ENCODE data around the gene MAPK8IP1.

The MAPK8IP1 gene

DNA sequence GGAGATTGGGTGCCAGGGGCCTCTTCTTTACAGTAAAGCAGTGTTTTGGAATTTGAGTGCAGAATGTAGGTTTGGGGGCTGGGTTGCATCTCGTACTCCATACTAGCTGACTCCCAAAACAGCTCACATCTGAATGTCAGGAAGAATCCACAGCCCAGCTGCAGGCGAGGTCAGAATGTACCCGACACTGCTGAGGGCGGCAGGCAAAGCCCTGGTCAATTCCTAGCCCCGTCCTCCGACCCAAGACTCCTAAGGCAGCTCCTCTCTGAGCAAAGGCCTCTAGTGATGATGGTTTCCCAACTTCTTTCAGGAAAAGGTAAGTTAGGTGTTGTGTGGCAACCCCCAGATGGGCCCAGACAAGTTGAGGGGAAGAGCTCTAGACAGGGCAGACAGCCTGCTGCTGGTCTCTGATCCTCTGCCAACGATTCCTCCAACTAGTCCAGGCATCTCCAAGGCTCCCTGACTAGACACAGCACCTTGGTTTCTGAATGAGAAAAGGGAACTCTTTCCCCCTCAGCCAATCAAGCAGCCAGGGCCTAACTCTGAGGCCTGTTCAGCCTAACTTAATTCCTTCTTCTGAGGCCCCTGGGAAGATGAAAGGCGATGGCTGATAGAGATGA lies 45.6 kb downstream of the MAPK8IP1 start:
- Histone ChIP-seq H3K9ac (ENCODE audit: low read length) (no peak overlapping the region), H3K27me3 (replicated peaks; ENCODE audit: control insufficient read depth, insufficient read depth, low read length) (peaks cover 8% of the 10 kb centered on the region), H3K4me3 (ENCODE audit: low read length) (no peak overlapping the region), H3K4me1 (ENCODE audit: control insufficient read depth, insufficient read depth, low read length) (peaks cover 10% of the 10 kb centered on the region), H3K9me3 (ENCODE audit: control insufficient read depth, low read length) (no peaks in the 10 kb centered on the region), H3K36me3 (ENCODE audit: control insufficient read depth, insufficient read depth, low read length, severe bottlenecking) (peaks cover 39% of the 10 kb centered on the region)
- no peak for DNase-seq (ENCODE audit: low read depth)

- Histone ChIP-seq H3K4me3 (ENCODE audit: low read length) (no peak overlapping the region), H3K27me3 (replicated peaks; ENCODE audit: control insufficient read depth, insufficient read depth, low read length) (peaks cover 1% of the 10 kb centered on the region), H3K9ac (ENCODE audit: low read length) (peak overlapping the region; percentile 10), H3K9me3 (ENCODE audit: control insufficient read depth, low read length) (no peaks in the 10 kb centered on the region), H3K36me3 (ENCODE audit: control insufficient read depth, insufficient read depth, low read length, severe bottlenecking) (peaks cover 45% of the 10 kb centered on the region), H3K4me1 (ENCODE audit: control insufficient read depth, insufficient read depth, low read length) (peaks cover 10% of the 10 kb centered on the region)
- DNase-seq (ENCODE audit: low read depth): no peak
Observed at GRCh38 chr11:45931739-45932138, 46.3 kb downstream of the MAPK8IP1 start.

DNA sequence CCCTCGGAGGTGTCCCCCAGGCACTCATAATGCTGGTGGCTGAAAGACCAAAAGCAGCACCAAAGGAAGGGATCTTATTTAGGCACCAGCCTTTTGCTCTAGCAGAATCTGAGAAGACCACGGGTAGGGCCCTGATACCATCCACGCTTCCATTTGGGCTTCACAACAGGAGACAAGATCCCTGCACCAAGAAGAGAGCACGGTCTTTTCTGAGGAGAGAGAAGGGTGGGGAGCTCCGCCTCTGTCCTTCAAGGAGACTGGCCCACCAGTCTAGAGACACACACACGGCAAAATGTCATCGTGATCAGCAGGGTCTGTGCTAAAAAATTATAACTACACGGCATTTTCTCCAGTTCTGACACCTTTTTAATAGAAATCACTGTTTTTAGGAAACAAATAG lies 46.8 kb downstream of the MAPK8IP1 start:
- H3K36me3 ChIP-seq (ENCODE audit: control insufficient read depth, insufficient read depth, low read length, severe bottlenecking): peaks cover 50% of the 10 kb centered on the region

DNA sequence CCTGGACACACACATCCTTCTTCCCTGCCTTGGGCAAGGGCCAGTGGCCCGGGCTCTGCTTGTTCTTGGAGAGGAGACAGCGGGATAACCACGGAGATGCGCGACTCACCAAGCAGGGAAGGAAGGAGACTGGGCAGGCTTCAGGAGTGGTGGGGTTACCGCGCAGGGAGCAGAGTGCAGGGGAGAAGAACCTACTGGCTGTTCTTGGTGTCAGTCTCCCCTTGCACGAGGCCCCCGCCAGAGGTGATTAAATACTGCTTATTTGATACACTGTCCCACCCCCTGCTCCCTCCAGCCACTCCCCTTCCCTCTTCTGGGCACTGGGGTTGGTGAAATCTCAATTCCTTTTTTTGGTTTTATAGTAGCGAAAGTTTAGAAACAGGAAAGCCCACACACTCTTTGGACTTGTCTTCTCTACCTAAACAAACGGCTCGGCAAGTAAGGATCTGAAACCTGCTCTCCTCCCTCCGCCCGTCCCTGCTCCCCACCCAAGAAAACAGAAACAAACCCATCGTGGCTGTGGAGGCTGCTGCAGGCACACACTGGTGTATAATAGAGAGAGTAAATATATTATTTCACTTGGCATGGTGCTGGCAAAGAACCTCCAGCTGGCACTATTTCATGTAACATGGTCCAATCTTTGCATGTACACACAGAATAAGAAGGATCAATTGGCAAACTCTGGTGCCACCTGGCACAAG lies 47.8 kb downstream of the MAPK8IP1 start:
- peaks cover 10% of the 10 kb centered on the region for H3K4me1 ChIP-seq (ENCODE audit: control insufficient read depth, insufficient read depth, low read length)
- no peaks in the 10 kb centered on the region for H3K27me3 ChIP-seq (replicated peaks; ENCODE audit: control insufficient read depth, insufficient read depth, low read length)
- no peaks in the 10 kb centered on the region for H3K9me3 ChIP-seq (ENCODE audit: control insufficient read depth, low read length)
- peaks cover 59% of the 10 kb centered on the region for H3K36me3 ChIP-seq (ENCODE audit: control insufficient read depth, insufficient read depth, low read length, severe bottlenecking)
- no peak overlapping the region for H3K4me3 ChIP-seq (ENCODE audit: low read length)
- no peak for DNase-seq (ENCODE audit: low read depth)
- H3K9ac ChIP-seq (ENCODE audit: low read length): no peak overlapping the region

More for the DNA sequence above, 46.8 kb downstream of the MAPK8IP1 start:
- DNase-seq (ENCODE audit: low read depth): no peak
- Histone ChIP-seq H3K9me3 (ENCODE audit: control insufficient read depth, low read length) (no peaks in the 10 kb centered on the region), H3K9ac (ENCODE audit: low read length) (peak overlapping the region; percentile 10), H3K4me3 (ENCODE audit: low read length) (no peak overlapping the region), H3K4me1 (ENCODE audit: control insufficient read depth, insufficient read depth, low read length) (peaks cover 10% of the 10 kb centered on the region), H3K27me3 (replicated peaks; ENCODE audit: control insufficient read depth, insufficient read depth, low read length) (no peaks in the 10 kb centered on the region)

DNA sequence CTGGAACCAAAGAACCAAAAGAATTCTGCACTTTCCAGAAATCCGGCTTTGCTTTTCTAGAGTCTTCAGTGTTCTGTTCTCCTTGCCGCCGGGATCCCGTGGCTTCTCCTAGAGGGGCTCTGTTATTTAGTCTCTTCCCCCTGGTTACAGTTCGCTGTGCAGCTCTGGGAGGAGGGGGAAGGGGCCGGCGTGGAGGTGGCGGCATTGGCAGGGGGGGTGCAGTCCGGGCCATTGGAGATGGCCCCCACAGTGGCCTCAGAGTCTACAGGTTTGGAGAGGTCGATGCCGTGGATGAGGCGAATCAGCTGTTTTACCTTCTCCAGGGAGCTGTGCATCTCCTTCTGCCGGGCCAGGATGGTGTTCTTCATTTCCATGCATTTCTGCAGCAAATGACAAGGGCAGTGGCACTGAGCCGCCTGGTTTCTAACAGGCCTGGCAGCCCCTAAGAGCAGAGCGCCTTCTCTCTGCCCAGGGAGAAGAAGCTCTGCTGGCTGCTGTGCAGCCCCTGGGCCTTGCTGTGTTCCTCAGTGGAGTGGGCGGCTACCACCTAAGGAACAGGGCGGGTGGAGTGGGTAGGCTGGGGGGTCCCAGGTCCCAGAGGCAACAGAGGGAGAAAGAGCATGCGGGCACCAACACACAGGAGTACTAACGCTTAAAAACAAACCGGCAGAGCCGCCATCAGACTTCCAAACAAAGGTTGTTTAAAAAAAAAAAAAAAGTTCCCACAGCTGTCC lies 48.6 kb downstream of the MAPK8IP1 start:
- no peaks in the 10 kb centered on the region for H3K27me3 ChIP-seq (replicated peaks; ENCODE audit: control insufficient read depth, insufficient read depth, low read length)
- DNase-seq (ENCODE audit: low read depth): no peak
- no peak overlapping the region for H3K9ac ChIP-seq (ENCODE audit: low read length)
- H3K4me3 ChIP-seq (ENCODE audit: low read length): no peak overlapping the region
- no peaks in the 10 kb centered on the region for H3K9me3 ChIP-seq (ENCODE audit: control insufficient read depth, low read length)
- peaks cover 61% of the 10 kb centered on the region for H3K36me3 ChIP-seq (ENCODE audit: control insufficient read depth, insufficient read depth, low read length, severe bottlenecking)
- peaks cover 10% of the 10 kb centered on the region for H3K4me1 ChIP-seq (ENCODE audit: control insufficient read depth, insufficient read depth, low read length)

DNA sequence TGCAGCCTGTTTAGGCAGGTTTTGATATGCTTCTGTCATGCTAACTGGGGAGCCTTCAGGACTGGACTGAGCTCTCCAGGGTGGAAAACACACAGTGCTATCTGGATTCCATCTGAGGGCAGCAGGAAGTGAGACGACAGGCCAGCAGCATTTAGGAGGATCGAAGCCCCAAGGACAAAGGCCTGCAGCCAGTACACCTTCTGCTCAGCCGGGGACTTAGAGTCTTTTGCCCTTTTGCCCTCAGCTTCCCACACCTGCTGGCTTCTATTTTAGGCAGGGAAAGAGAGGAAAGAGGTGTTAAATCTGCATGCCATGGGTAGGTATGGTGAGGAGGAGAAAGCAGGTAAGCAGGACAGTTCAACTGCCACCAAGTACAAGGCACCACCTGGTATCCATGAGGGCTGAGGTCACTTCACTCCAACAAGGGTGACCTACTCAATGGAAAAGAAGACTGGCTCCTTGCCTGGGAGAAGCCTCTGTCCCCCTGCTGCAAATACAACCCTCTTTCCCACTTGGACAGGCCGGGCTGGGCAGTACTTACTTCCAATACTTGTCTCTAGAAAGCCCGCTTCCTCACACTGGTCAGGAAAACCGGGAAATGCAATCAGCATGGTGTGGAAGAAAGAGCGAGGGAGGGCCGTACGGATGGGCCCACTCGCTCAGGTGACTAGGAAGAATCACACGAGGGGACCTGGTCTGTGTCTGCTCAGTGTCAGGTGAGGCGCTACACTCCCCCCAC lies 49.3 kb downstream of the MAPK8IP1 start:
- Histone ChIP-seq H3K36me3 (ENCODE audit: control insufficient read depth, insufficient read depth, low read length, severe bottlenecking) (peaks cover 61% of the 10 kb centered on the region), H3K4me1 (ENCODE audit: control insufficient read depth, insufficient read depth, low read length) (peaks cover 14% of the 10 kb centered on the region), H3K27me3 (replicated peaks; ENCODE audit: control insufficient read depth, insufficient read depth, low read length) (no peaks in the 10 kb centered on the region), H3K4me3 (ENCODE audit: low read length) (no peak overlapping the region), H3K9ac (ENCODE audit: low read length) (no peak overlapping the region), H3K9me3 (ENCODE audit: control insufficient read depth, low read length) (no peaks in the 10 kb centered on the region)
- DNase-seq (ENCODE audit: low read depth): no peak

GRCh38 chr11:45935349-45936064 lies 50.1 kb downstream of the MAPK8IP1 start:
- Histone ChIP-seq H3K9ac (ENCODE audit: low read length) (no peak overlapping the region), H3K4me1 (ENCODE audit: control insufficient read depth, insufficient read depth, low read length) (peaks cover 14% of the 10 kb centered on the region), H3K27me3 (replicated peaks; ENCODE audit: control insufficient read depth, insufficient read depth, low read length) (no peaks in the 10 kb centered on the region), H3K9me3 (ENCODE audit: control insufficient read depth, low read length) (no peaks in the 10 kb centered on the region), H3K4me3 (ENCODE audit: low read length) (no peak overlapping the region), H3K36me3 (ENCODE audit: control insufficient read depth, insufficient read depth, low read length, severe bottlenecking) (peaks cover 61% of the 10 kb centered on the region)
- DNase-seq (ENCODE audit: low read depth): no peak

- H3K4me3 ChIP-seq (ENCODE audit: low read length): no peak overlapping the region
- H3K36me3 ChIP-seq (ENCODE audit: control insufficient read depth, insufficient read depth, low read length, severe bottlenecking): peaks cover 64% of the 10 kb centered on the region
- no peak for DNase-seq (ENCODE audit: low read depth)
- no peaks in the 10 kb centered on the region for H3K27me3 ChIP-seq (replicated peaks; ENCODE audit: control insufficient read depth, insufficient read depth, low read length)
- H3K9me3 ChIP-seq (ENCODE audit: control insufficient read depth, low read length): no peaks in the 10 kb centered on the region
- peaks cover 12% of the 10 kb centered on the region for H3K4me1 ChIP-seq (ENCODE audit: control insufficient read depth, insufficient read depth, low read length)
- H3K9ac ChIP-seq (ENCODE audit: low read length): no peak overlapping the region
Observed at GRCh38 chr11:45936511-45937054, 51.1 kb downstream of the MAPK8IP1 start.

GRCh38 chr11:45937916-45938315 lies 52.5 kb downstream of the MAPK8IP1 start:
- H3K36me3 ChIP-seq (ENCODE audit: control insufficient read depth, insufficient read depth, low read length, severe bottlenecking): peaks cover 68% of the 10 kb centered on the region

GRCh38 chr11:45939836-45940235 lies 54.4 kb downstream of the MAPK8IP1 start:
- Histone ChIP-seq H3K27me3 (replicated peaks; ENCODE audit: control insufficient read depth, insufficient read depth, low read length) (no peaks in the 10 kb centered on the region), H3K9me3 (ENCODE audit: control insufficient read depth, low read length) (no peaks in the 10 kb centered on the region), H3K9ac (ENCODE audit: low read length) (no peak overlapping the region), H3K4me3 (ENCODE audit: low read length) (no peak overlapping the region), H3K36me3 (ENCODE audit: control insufficient read depth, insufficient read depth, low read length, severe bottlenecking) (peaks cover 61% of the 10 kb centered on the region), H3K4me1 (ENCODE audit: control insufficient read depth, insufficient read depth, low read length) (peaks cover 4% of the 10 kb centered on the region)
- DNase-seq (ENCODE audit: low read depth): peak; percentile 7

More at GRCh38 chr11:45937916-45938315, 52.5 kb downstream of the MAPK8IP1 start:
- no peaks in the 10 kb centered on the region for H3K27me3 ChIP-seq (replicated peaks; ENCODE audit: control insufficient read depth, insufficient read depth, low read length)
- peaks cover 4% of the 10 kb centered on the region for H3K4me1 ChIP-seq (ENCODE audit: control insufficient read depth, insufficient read depth, low read length)
- H3K9me3 ChIP-seq (ENCODE audit: control insufficient read depth, low read length): no peaks in the 10 kb centered on the region
- no peak for DNase-seq (ENCODE audit: low read depth)
- no peak overlapping the region for H3K9ac ChIP-seq (ENCODE audit: low read length)
- H3K4me3 ChIP-seq (ENCODE audit: low read length): no peak overlapping the region
